Osteocyte (in vitro differentiated cells): ENCODE results near the gene CPVL. TPM values are rescaled to one million over a fixed set of nuclear protein-coding genes. Genes with fewer than 3 reads are reported as not detected.

Source experiments
- DNase-seq: peaks from one replicate; pipeline ENCODE4 v3.0.0; 2021; ENCODE audit warnings: mixed read lengths; ENCODE audit not compliant: unreplicated experiment; ENCODE audit errors: extremely low spot score
- H3K27ac Mint-ChIP-seq: one replicate; pipeline ENCODE4 v1.8.0; 2021; ENCODE audit warnings: mild to moderate bottlenecking, mixed read lengths; ENCODE audit not compliant: unreplicated experiment
- H3K27me3 Mint-ChIP-seq: one replicate; pipeline ENCODE4 v1.8.0; 2021; ENCODE audit warnings: mixed read lengths; ENCODE audit not compliant: unreplicated experiment
- H3K36me3 Mint-ChIP-seq: one replicate; pipeline ENCODE4 v1.8.0; 2021; ENCODE audit warnings: mixed read lengths; ENCODE audit not compliant: unreplicated experiment
- H3K4me1 Mint-ChIP-seq: one replicate; pipeline ENCODE4 v1.8.0; 2021; ENCODE audit warnings: mixed read lengths; ENCODE audit not compliant: unreplicated experiment
- H3K4me3 Mint-ChIP-seq: one replicate; pipeline ENCODE4 v1.8.0; 2021; ENCODE audit warnings: mild to moderate bottlenecking, moderate library complexity, mixed read lengths; ENCODE audit not compliant: unreplicated experiment
- H3K9me3 Mint-ChIP-seq: one replicate; pipeline ENCODE4 v1.8.0; 2021; ENCODE audit warnings: mixed read lengths; ENCODE audit not compliant: unreplicated experiment
- CTCF ChIP-seq: fragments of 200-600 bp; sonication (generic); IDR thresholded peaks from 2 replicates; pipeline ENCODE4 v1.5.0; 2021; ENCODE audit warnings: antibody characterized with exemption, mild to moderate bottlenecking, moderate library complexity
- total RNA-seq: library from RNA; stranded (reverse); gene quantifications from 2 replicates; pipeline ENCODE4 v1.2.1, GENCODE V29; 2021

CPVL gene
- total RNA-seq, 1 donor from 2014 or later = 2.0 TPM

GRCh38 chr7:29090836-29091601 is 55.3 kb downstream of the CPVL start:
- no peaks in the 10 kb centered on the region for H3K36me3 Mint-ChIP-seq
- H3K27ac Mint-ChIP-seq = peak overlapping the region; percentile 87
- TF ChIP-seq CTCF = no peak
- no peak for DNase-seq
- H3K9me3 Mint-ChIP-seq = no peaks in the 10 kb centered on the region
- H3K4me3 Mint-ChIP-seq = peak overlapping the region; percentile 67
- H3K27me3 Mint-ChIP-seq = no peaks in the 10 kb centered on the region
- H3K4me1 Mint-ChIP-seq = peaks cover 26% of the 10 kb centered on the region

- TF ChIP-seq CTCF = no peak
- peaks cover 26% of the 10 kb centered on the region for H3K4me1 Mint-ChIP-seq
- no peak overlapping the region for H3K4me3 Mint-ChIP-seq
- DNase-seq = no peak
- no peaks in the 10 kb centered on the region for H3K9me3 Mint-ChIP-seq
- H3K27me3 Mint-ChIP-seq = no peaks in the 10 kb centered on the region
- no peak overlapping the region for H3K27ac Mint-ChIP-seq
- H3K36me3 Mint-ChIP-seq = no peaks in the 10 kb centered on the region
Observed at GRCh38 chr7:29090151-29090805, 56.1 kb downstream of the CPVL start.

- Mint-ChIP-seq H3K27ac (no peak overlapping the region), H3K36me3 (no peaks in the 10 kb centered on the region), H3K9me3 (no peaks in the 10 kb centered on the region), H3K4me1 (peaks cover 26% of the 10 kb centered on the region), H3K27me3 (no peaks in the 10 kb centered on the region), H3K4me3 (no peak overlapping the region)
- no peak for DNase-seq
- TF ChIP-seq CTCF = no peak
Observed at GRCh38 chr7:29087840-29088170, 58.5 kb downstream of the CPVL start.

- Mint-ChIP-seq H3K36me3 (no peaks in the 10 kb centered on the region), H3K27me3 (peaks cover 2% of the 10 kb centered on the region), H3K4me3 (no peak overlapping the region), H3K27ac (no peak overlapping the region), H3K9me3 (no peaks in the 10 kb centered on the region), H3K4me1 (peaks cover 20% of the 10 kb centered on the region)
- TF ChIP-seq CTCF = no peak
- DNase-seq = no peak
Observed at GRCh38 chr7:29086545-29086944, 59.8 kb downstream of the CPVL start.

- peaks cover 2% of the 10 kb centered on the region for H3K27me3 Mint-ChIP-seq
- H3K27ac Mint-ChIP-seq = no peak overlapping the region
- H3K4me1 Mint-ChIP-seq = peaks cover 7% of the 10 kb centered on the region
- no peak for TF ChIP-seq CTCF
- H3K36me3 Mint-ChIP-seq = no peaks in the 10 kb centered on the region
- no peak overlapping the region for H3K4me3 Mint-ChIP-seq
- DNase-seq = no peak
- H3K9me3 Mint-ChIP-seq = no peaks in the 10 kb centered on the region
Observed at GRCh38 chr7:29084832-29085231, 61.5 kb downstream of the CPVL start.
